Activated CD4-positive, alpha-beta memory T cell treated with anti-CD3 and anti-CD28 coated beads for 36 hours (primary cell): ENCODE results near the gene RASAL1. TPM values are rescaled to one million over a fixed set of nuclear protein-coding genes. Genes with fewer than 3 reads are reported as not detected.
"Not testable (repeated sequence)": the region's sequence is repeated elsewhere in the genome, so short reads cannot be mapped to it uniquely, and the experiment has no call there.

Experiments
- CTCF ChIA-PET: fragments of 350-600 bp; sonication (Branson Sonifier 250); formaldehyde crosslinking; loops from one replicate; lab custom pipeline; 2021; ENCODE audit warnings: antibody characterized with exemption, inconsistent platforms; lab: Charles Lee
- POLR2A ChIA-PET: fragments of 350-600 bp; sonication (Branson Sonifier 250); formaldehyde crosslinking; loops from one replicate; lab custom pipeline; 2021; ENCODE audit warnings: antibody characterized with exemption; lab: Charles Lee
- DNase-seq: peaks from one replicate; pipeline ENCODE4 v3.0.0-alpha.2; 2020
- H3K27ac Mint-ChIP-seq: one replicate; pipeline ENCODE4 v1.8.0; 2021; ENCODE audit warnings: mixed read lengths
- H3K27me3 Mint-ChIP-seq: one replicate; pipeline ENCODE4 v1.8.0; 2021; ENCODE audit warnings: mixed read lengths
- H3K36me3 Mint-ChIP-seq: one replicate; pipeline ENCODE4 v1.8.0; 2021; ENCODE audit warnings: mixed read lengths
- H3K4me1 Mint-ChIP-seq: one replicate; pipeline ENCODE4 v1.8.0; 2021; ENCODE audit warnings: low read depth, mixed read lengths
- H3K4me3 Mint-ChIP-seq: one replicate; pipeline ENCODE4 v1.8.0; 2021; ENCODE audit warnings: mild to moderate bottlenecking, mixed read lengths
- H3K9me3 Mint-ChIP-seq: one replicate; pipeline ENCODE4 v1.8.0; 2021; ENCODE audit warnings: mixed read lengths
- intact Hi-C: fragments of 100-400 bp; cut with micrococcal nuclease; formaldehyde crosslinking; loops from one replicate; pipeline ENCODE4 v1.15.1; 2023
- total RNA-seq, 2 experiments: library from RNA; stranded (reverse); gene quantifications; one replicate each; pipeline ENCODE4 v1.2.3, GENCODE V29; 2021

Gene RASAL1
- total RNA-seq, 2 experiments from 2014 or later: 4.4 to 4.9 TPM

DNA sequence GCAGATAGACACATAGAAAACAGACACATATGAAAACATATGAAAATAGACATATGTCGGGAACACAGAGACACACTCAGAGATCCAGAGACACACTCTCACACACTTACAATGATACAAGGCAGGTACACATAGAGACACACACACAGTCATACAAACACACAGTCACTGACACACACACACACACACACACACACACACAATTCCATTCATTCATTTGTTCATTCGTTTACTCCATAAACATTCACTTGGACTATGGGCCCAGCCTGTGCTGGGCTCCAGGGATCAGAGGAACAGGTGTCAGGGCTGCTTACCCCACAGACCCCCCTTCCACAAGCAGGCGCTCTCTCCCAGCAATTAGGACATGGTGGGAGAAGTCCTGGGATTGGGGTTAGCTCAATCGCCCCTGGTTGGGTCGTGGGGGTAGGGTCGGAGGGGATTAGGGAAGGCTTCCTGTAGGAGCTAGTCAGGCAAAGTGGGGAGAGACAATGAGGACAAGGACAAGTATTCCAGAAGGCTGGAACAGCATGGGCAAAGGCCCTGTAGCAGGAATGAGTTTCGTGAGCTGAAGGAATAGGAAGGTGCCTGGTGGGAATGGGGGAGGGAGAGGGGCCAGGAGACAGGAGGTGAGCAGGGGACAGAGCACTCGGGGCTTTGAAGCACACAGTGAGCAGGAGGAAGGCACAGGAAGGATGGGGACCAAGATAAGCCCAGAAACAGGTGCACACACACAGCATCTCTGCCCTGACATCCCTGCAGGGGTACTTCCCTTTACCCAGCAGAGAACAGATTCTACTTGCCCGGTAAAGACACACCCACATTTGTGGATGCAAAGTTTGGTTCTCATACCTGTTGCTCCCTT is 6.5 kb downstream of the RASAL1 start:
- H3K36me3 Mint-ChIP-seq: no peaks in the 10 kb centered on the region
- POLR2A ChIA-PET: no interaction called here
- CTCF ChIA-PET: no interaction called here
- H3K27ac Mint-ChIP-seq: no peak overlapping the region
- no peaks in the 10 kb centered on the region for H3K27me3 Mint-ChIP-seq
- peaks cover 2% of the 10 kb centered on the region for H3K9me3 Mint-ChIP-seq
- no peak overlapping the region for H3K4me3 Mint-ChIP-seq
- no peaks in the 10 kb centered on the region for H3K4me1 Mint-ChIP-seq
- intact Hi-C loops: no loop called here
- DNase-seq: no peak

DNA sequence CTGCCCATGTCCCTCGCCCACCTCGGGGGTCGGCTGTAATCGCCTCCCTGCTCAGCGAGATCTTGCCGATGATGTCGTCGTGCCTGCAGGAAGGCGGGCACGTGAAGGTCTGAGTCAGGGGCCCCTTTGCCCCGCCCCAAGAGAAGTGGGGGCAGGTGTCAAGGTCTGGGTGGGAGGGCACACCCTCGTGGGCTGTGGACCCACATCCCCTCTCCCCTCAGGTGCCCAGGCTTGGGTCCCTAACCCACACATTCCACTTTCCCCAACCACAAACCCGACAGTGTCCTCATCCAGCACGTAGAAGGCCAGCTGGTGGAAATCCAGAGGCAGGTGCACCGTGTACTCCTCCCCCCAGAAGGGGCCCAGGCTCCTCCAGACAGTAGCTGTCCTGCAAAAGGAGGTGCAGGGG is 7.8 kb downstream of the RASAL1 start:
- intact Hi-C loops: no loop called here
- H3K27ac Mint-ChIP-seq: no peak overlapping the region
- no peaks in the 10 kb centered on the region for H3K27me3 Mint-ChIP-seq
- H3K4me1 Mint-ChIP-seq: no peaks in the 10 kb centered on the region
- H3K4me3 Mint-ChIP-seq: no peak overlapping the region
- H3K36me3 Mint-ChIP-seq: peaks cover 3% of the 10 kb centered on the region
- H3K9me3 Mint-ChIP-seq: peaks cover 8% of the 10 kb centered on the region
- no peak for DNase-seq
- ChIA-PET CTCF (no interaction called here), POLR2A (no interaction called here)

DNA sequence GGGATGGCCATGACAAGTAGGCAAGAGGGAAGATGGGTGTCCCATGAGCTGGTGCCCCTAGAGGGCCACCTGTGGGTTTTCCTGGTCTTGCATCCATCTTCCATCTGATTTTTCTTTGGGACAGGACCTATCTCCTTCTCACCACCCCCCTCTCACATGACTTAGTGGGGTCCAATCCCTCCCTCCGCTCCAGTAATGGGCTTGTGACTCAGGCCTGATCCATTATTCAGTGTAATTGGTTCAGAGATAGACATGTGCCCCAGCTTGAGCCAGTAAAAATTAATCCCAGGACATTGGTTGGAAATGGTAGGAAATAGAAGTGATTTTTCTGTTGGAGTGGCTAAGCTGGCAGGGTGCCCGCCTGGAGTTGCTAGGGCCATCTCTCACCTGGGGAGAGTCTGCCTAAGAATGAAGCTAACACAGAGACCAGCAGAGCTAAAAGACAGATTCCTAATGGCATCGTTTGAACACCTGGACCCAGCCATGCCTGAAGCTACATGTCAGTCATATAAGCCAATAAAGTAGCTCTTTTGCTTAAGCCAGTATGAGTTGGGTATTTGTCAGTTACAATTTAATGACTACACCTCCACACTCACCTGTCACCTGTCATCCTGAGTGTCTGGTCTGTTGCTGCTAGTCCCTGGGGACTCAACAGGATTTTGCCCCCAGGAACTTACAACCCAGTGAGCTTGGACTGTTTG is 14.7 kb downstream of the RASAL1 start:
- H3K4me3 Mint-ChIP-seq: no peak overlapping the region

DNA sequence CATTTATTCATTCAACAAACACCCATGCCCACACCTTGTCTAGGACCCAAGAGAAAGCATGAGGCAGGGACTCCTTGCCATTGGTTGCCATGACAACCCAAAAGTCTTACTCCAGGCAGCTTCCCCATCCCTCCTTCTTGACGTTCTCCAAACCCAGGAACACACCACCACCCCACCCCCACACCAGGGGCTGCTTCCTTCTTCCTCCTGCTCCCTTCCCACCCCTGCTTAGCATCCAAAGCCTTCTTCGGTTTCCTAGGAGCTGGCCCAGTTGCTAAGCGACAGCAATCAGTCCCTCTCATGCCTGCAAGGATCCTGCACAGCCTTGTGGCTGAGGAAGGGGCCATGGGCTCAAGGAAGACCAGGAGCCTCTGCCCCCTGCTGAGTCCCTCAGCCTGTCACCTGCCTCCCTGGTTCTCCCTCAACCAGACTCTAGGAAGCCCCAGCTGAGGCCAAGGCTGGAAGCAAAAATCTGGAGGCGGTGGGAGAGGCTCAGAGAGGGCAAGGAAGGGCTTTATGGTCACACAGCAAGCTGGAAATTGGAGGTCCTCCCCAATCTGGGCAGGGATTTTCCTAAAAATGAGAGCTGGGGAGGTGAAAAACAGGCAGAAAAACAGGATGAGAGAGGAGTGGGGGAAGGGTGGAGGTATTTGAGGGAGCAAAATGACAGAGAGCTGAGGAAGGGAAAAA is 15.4 kb downstream of the RASAL1 start:
- Mint-ChIP-seq H3K4me3 (no peak overlapping the region), H3K9me3 (peaks cover 10% of the 10 kb centered on the region), H3K4me1 (no peaks in the 10 kb centered on the region), H3K27ac (no peak overlapping the region), H3K27me3 (no peaks in the 10 kb centered on the region), H3K36me3 (peaks cover 3% of the 10 kb centered on the region)
- POLR2A ChIA-PET: no interaction called here
- CTCF ChIA-PET: interaction anchor here (0.8 to 1.5 kb wide), 5 partner anchors 32 to 127 kb away, joined by 4 to 6 read pairs (median 4); no protein-coding TSS in a partner anchor
- intact Hi-C loops: no loop called here
- DNase-seq: no peak

More for the DNA sequence above, 14.7 kb downstream of the RASAL1 start:
- intact Hi-C loops: no loop called here
- Mint-ChIP-seq H3K36me3 (peaks cover 3% of the 10 kb centered on the region), H3K27me3 (no peaks in the 10 kb centered on the region), H3K9me3 (peaks cover 10% of the 10 kb centered on the region), H3K4me1 (no peaks in the 10 kb centered on the region), H3K27ac (no peak overlapping the region)
- POLR2A ChIA-PET: no interaction called here
- no peak for DNase-seq
- CTCF ChIA-PET: interaction anchor here (0.8 to 1.5 kb wide), 5 partner anchors 32 to 128 kb away, joined by 4 to 6 read pairs (median 4); no protein-coding TSS in a partner anchor

DNA sequence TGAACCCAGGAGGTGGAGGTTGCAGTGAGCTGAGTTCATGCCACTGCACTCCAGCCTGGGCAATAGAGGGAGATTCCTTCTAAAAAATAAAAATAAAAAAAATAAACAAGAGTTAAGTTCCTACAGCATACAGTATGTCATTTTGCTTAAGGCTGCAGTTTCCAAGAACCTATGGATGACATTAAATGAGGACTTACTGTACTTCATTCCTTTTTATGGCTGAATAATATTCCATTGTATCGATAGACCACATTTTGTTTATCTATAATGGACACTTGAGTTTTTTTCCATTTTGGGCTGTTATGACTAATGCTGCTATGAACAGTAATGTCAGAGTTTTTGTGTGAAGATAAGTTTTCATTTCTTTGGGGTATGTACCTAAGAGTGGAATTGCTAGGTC is 17.4 kb downstream of the RASAL1 start:
- Mint-ChIP-seq H3K27ac (no peak overlapping the region), H3K36me3 (peaks cover under 1% of the 10 kb centered on the region), H3K4me1 (no peaks in the 10 kb centered on the region), H3K27me3 (no peaks in the 10 kb centered on the region), H3K9me3 (peaks cover 4% of the 10 kb centered on the region), H3K4me3 (no peak overlapping the region)
- ChIA-PET POLR2A (no interaction called here), CTCF (interaction anchor here (1.4 kb wide), 1 partner anchor 20 kb away, joined by 4 read pairs; no protein-coding TSS in a partner anchor)
- intact Hi-C loops: no loop called here
- DNase-seq: no peak

DNA sequence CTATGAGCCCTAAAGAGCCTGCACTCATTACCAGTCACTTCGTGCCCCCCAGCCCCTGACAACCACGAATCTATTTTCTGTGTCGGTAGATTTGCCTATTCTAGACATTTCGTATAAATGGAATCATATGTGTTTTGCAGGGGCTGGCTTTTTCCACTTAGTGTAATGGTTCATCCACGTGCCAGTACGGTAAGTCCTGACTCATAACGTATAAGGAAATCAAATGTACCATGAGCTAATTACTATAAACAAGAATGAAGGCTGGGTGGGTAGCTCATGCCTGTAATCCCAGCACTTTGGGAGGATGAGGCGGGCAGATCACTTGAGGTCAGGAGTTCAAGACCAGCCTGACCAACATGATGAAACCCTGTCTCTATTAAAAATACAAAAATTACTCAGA is 17.9 kb downstream of the RASAL1 start:
- H3K36me3 Mint-ChIP-seq, H3K9me3 Mint-ChIP-seq, DNase-seq, H3K4me3 Mint-ChIP-seq, POLR2A ChIA-PET, H3K27ac Mint-ChIP-seq, H3K4me1 Mint-ChIP-seq, intact Hi-C loops, H3K27me3 Mint-ChIP-seq: not testable (repeated sequence)
- CTCF ChIA-PET: interaction anchor here (1.4 kb wide), 1 partner anchor 19 kb away, joined by 4 read pairs; no protein-coding TSS in a partner anchor

DNA sequence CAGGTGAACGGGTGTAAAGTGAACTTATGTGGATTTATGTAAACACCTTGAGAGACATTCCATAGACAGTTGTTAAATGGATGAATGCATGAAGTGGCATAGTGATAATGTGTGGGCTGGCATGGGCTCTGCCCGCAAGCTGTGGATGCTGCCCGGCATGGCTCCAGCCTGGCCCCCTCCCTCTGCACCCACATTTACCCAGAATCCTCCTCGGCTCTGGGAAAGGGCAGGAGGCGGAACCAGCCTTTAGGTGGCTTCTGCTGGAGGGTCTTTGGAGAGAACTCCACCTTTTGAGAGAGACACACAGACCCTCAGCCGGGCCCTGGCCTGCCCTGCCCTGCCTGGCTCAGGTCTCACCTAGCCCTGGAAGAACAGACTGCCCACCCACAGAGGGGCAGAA is 18.7 kb downstream of the RASAL1 start:
- intact Hi-C loops: no loop called here
- Mint-ChIP-seq H3K9me3 (no peaks in the 10 kb centered on the region), H3K27me3 (no peaks in the 10 kb centered on the region), H3K4me1 (no peaks in the 10 kb centered on the region), H3K36me3 (no peaks in the 10 kb centered on the region), H3K4me3 (no peak overlapping the region), H3K27ac (no peak overlapping the region)
- ChIA-PET CTCF (interaction anchor here (1.4 kb wide), 1 partner anchor 19 kb away, joined by 4 read pairs; no protein-coding TSS in a partner anchor), POLR2A (no interaction called here)
- DNase-seq: no peak

DNA sequence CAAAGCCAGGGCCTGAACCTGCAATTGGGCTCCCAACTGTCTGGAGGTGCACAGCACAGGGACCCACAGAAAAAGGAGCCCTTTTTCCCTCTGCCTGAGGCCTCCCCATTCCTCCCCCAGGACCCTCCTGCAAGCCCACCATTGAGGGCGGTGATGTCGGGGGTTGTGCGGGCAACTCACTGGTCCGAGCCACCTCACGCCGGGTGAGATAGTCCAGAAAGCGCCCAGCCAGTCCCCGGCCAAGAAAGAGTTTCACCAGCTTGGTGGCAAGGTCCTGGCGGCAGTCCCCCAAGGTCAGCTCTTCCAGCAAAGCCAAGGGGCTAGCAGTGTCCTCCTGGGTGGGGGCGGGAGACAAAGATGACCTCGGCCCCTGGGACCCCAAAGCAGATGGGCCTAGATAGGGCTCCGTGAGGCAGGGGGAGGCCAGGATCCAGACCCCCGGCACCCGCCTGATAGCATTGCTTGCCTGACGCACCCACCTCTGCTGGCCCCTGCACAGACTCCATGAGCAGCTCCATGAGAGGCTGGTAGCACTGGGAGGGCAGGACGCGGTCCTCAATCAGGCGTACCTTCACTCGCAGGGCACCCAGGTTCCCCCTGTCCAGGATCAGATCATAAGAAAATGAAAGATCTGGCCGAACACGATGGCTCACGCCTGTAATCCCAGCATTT is 20.0 kb downstream of the RASAL1 start:
- Mint-ChIP-seq H3K4me3 (no peak overlapping the region), H3K4me1 (no peaks in the 10 kb centered on the region), H3K27ac (no peak overlapping the region), H3K27me3 (no peaks in the 10 kb centered on the region), H3K9me3 (no peaks in the 10 kb centered on the region), H3K36me3 (no peaks in the 10 kb centered on the region)
- intact Hi-C loops: no loop called here
- CTCF ChIA-PET: no interaction called here
- no peak for DNase-seq
- POLR2A ChIA-PET: no interaction called here

DNA sequence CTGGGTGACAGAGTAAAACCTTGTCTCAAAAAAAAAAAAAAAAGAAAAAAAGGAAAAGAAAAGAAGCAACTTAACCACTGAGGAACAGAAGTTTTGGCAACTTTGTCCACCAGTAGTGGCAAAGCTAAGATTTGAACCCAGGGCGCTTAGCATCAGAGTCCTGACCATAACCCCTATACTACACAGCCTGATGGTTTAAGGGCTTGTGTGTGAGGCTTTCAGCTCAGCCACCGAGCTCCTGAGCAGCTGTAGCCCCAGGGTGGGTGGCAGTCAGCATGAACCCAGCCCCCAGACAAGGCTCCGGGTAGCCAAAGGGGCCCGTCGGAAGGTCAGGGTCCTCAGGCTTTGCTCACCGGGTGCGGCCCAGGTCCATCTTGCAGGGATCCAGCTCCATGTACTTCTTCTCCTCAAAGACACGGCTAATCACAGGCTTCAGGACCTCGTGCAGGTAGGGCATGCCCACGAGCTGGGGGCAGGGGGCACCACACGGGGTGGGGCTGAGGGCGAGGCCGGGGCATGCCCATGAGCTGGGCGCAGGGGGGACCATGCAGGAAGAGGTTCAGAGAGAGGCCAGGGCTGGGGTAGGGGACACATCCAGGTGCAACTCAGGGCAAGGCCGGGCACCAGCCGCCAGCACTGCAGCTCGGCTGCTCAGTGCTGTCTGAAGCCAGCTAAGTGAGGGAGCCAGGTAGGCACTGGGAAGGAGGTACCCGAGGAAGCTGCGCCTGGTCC is 20.9 kb downstream of the RASAL1 start:
- H3K9me3 Mint-ChIP-seq: no peaks in the 10 kb centered on the region

DNA sequence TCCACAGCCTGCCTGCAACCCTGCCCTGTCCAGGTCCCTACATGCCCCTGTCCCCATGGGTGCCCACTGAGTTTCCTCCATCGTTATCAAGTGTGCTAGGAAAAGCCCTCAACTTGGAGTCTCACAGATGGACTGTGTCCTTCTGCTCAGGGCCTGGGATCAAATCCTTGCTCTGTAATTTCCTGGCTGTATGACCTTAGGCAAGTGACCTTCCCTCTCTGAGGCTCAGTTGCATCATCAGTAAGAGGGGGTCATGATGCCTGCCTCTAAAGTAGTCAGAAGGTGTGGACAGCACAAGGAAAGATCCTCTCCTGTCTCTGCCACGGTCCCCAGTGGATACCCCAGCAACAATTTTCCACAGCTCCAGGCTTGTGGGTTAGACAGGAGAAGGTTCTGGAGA is 22.2 kb downstream of the RASAL1 start:
- Mint-ChIP-seq H3K4me1 (peaks cover 4% of the 10 kb centered on the region), H3K27ac (no peak overlapping the region), H3K9me3 (no peaks in the 10 kb centered on the region), H3K4me3 (no peak overlapping the region), H3K27me3 (no peaks in the 10 kb centered on the region), H3K36me3 (no peaks in the 10 kb centered on the region)
- POLR2A ChIA-PET: no interaction called here
- CTCF ChIA-PET: no interaction called here
- intact Hi-C loops: no loop called here
- DNase-seq: no peak

More for the DNA sequence above, 20.9 kb downstream of the RASAL1 start:
- Mint-ChIP-seq H3K4me3 (no peak overlapping the region), H3K4me1 (peaks cover 4% of the 10 kb centered on the region), H3K27ac (no peak overlapping the region), H3K27me3 (no peaks in the 10 kb centered on the region), H3K36me3 (no peaks in the 10 kb centered on the region)
- no peak for DNase-seq
- ChIA-PET POLR2A (no interaction called here), CTCF (interaction anchor here (0.6 to 0.8 kb wide), 2 partner anchors 19 to 39 kb away, joined by 3 to 4 read pairs; no protein-coding TSS in a partner anchor)
- intact Hi-C loops: no loop called here
